ENCODE results near the gene SIL1. TPM values are rescaled to one million over a fixed set of nuclear protein-coding genes. Genes with fewer than 3 reads are reported as not detected.

SIL1 gene
- total and polyA plus RNA-seq, 2 donors (not counting 3 experiments of a cell fraction or from before 2014, with no cell fraction given) = 47.6 to 67.2 TPM

DNA sequence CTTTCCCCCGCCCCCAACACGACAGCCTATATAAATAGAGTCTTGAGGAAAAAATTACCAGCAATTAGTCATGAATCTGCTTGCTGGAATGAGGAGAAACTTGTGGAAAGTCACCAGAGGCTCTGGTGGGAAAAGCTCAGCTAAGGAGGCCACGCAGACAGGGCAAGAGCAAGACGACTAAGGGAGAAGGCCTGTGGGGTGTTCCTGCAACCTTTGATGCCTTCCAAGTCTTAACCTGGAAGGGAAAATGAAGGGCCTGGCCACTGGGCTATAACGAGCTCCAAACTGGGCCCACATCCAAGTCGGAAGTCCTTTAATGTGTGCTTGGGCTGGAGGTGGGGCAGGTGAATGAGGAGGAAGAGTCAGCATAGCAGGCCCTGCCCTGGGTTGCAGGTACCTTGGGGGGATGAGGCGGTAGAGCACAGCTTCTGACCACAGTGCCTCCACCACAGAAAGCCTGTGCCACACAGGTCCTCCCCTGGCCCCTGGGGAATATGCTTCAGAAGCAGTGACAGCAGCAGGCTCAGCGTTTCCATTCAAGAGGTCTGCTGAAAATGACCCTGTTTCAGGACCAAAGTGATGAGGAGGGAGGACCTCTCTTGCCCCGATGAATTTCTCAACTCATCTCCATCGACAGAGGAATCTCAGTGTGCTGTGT, 230.2 kb downstream of the SIL1 start:
- Histone ChIP-seq H3K4me3 (replicated peaks in 1 of 3; ENCODE audit: insufficient read depth in 1 of 3, low read depth in 1 of 3, low read length in 3 of 3) (no peak overlapping the region), H2AFZ (ENCODE audit: low read depth, low read length) (no peak overlapping the region), H3K9me3 (replicated peaks; ENCODE audit: control insufficient read depth, insufficient read depth, low read length) (no peaks in the 10 kb centered on the region), H3K4me2 (ENCODE audit: insufficient read depth, low read length) (no peak overlapping the region), H3K4me1 (ENCODE audit: control insufficient read depth, extremely low read depth, insufficient read depth, low read length) (no peaks in the 10 kb centered on the region), H3K27ac (ENCODE audit: insufficient read depth, low read depth, low read length) (no peak overlapping the region), H3K9me1 (replicated peaks; ENCODE audit: control insufficient read depth, extremely low read depth, insufficient read depth, low read length) (no peaks in the 10 kb centered on the region), H3K79me2 (ENCODE audit: control insufficient read depth, insufficient read depth, low read length) (no peaks in the 10 kb centered on the region), H3K9ac (replicated peaks; ENCODE audit: extremely low read depth, insufficient read depth, low read length) (no peak overlapping the region), H3K27me3 (ENCODE audit: control insufficient read depth in 2 of 2, insufficient read depth in 2 of 2, low read length in 2 of 2) (no peaks in the 10 kb centered on the region), H3K36me3 (ENCODE audit: control insufficient read depth in 2 of 2, extremely low read depth in 1 of 2, insufficient read depth in 2 of 2, low read length in 2 of 2) (no peaks in the 10 kb centered on the region), H4K20me1 (replicated peaks; ENCODE audit: control insufficient read depth, extremely low read depth, insufficient read depth, low read length) (no peaks in the 10 kb centered on the region)
- TF ChIP-seq JUN (IDR thresholded peaks at IDR 0.05; ENCODE audit: borderline replicate concordance, insufficient read depth, insufficient read length, low read depth) = no peak
- no peak for TF ChIP-seq POLR2A (IDR thresholded peaks at IDR 0.05; ENCODE audit: low read depth, low read length)
- no peak for TF ChIP-seq MYC (IDR thresholded peaks at IDR 0.05; ENCODE audit: low read depth, low read length)
- no peak for TF ChIP-seq MAX (IDR thresholded peaks at IDR 0.05; ENCODE audit: insufficient read depth, insufficient read length)
- TF ChIP-seq EZH2 (IDR thresholded peaks at IDR 0.05; ENCODE audit: borderline replicate concordance, low read depth, low read length, severe bottlenecking) = no peak
- no peak for TF ChIP-seq GATA2 (IDR thresholded peaks at IDR 0.05; ENCODE audit: insufficient read depth, insufficient read length, low read depth, low read length)
- TF ChIP-seq FOS (IDR thresholded peaks at IDR 0.05; ENCODE audit: borderline replicate concordance, insufficient read depth, low read length) = no peak
- TF ChIP-seq POLR2AphosphoS5 (IDR thresholded peaks at IDR 0.05; ENCODE audit: insufficient read depth, low read depth, low read length) = no peak
- TF ChIP-seq, protein P1, sequence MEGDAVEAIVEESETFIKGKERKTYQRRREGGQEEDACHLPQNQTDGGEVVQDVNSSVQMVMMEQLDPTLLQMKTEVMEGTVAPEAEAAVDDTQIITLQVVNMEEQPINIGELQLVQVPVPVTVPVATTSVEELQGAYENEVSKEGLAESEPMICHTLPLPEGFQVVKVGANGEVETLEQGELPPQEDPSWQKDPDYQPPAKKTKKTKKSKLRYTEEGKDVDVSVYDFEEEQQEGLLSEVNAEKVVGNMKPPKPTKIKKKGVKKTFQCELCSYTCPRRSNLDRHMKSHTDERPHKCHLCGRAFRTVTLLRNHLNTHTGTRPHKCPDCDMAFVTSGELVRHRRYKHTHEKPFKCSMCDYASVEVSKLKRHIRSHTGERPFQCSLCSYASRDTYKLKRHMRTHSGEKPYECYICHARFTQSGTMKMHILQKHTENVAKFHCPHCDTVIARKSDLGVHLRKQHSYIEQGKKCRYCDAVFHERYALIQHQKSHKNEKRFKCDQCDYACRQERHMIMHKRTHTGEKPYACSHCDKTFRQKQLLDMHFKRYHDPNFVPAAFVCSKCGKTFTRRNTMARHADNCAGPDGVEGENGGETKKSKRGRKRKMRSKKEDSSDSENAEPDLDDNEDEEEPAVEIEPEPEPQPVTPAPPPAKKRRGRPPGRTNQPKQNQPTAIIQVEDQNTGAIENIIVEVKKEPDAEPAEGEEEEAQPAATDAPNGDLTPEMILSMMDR (IDR thresholded peaks at IDR 0.05; ENCODE audit: extremely low read depth in 1 of 2, insufficient read depth in 1 of 2, low read depth in 1 of 2, low read length in 2 of 2) = no peak
- DNase-seq (ENCODE audit: low read depth, low spot score) (no peak), FAIRE-seq (no peak)
- ChIA-PET CTCF (no interaction called here), POLR2A (no interaction called here)
- dilution Hi-C loops (cut with MboI; ENCODE audit: extremely low pct_ligation_motif_present, low sequenced_read_pairs) (no loop called here), intact Hi-C loops (cut with micrococcal nuclease) (no loop called here)
- no TSS peak for BruUV-seq (replicated peaks)
